KOPT-K1 (cell line): ENCODE measurements around the gene RBCK1.

Source experiments
- H3K27ac ChIP-seq: fragments of 200-600 bp; sonication (generic); 2 replicates; pipeline ENCODE4 v1.5.1; 2016; ENCODE audit warnings: antibody characterized with exemption, mild to moderate bottlenecking, low read depth, low read length; ENCODE audit not compliant: poor library complexity, severe bottlenecking
- H3K36me3 ChIP-seq: fragments of 200-600 bp; sonication (generic); 2 replicates; pipeline ENCODE4 v1.5.1; 2017; ENCODE audit warnings: antibody characterized with exemption, mild to moderate bottlenecking, low read length, moderate library complexity; ENCODE audit not compliant: insufficient read depth
- H3K9me3 ChIP-seq: fragments of 200-600 bp; sonication (generic); 2 replicates; pipeline ENCODE4 v1.5.1; 2017; ENCODE audit warnings: antibody characterized with exemption, low read length, mild to moderate bottlenecking; ENCODE audit not compliant: insufficient read depth, poor library complexity, severe bottlenecking

The RBCK1 gene

DNA sequence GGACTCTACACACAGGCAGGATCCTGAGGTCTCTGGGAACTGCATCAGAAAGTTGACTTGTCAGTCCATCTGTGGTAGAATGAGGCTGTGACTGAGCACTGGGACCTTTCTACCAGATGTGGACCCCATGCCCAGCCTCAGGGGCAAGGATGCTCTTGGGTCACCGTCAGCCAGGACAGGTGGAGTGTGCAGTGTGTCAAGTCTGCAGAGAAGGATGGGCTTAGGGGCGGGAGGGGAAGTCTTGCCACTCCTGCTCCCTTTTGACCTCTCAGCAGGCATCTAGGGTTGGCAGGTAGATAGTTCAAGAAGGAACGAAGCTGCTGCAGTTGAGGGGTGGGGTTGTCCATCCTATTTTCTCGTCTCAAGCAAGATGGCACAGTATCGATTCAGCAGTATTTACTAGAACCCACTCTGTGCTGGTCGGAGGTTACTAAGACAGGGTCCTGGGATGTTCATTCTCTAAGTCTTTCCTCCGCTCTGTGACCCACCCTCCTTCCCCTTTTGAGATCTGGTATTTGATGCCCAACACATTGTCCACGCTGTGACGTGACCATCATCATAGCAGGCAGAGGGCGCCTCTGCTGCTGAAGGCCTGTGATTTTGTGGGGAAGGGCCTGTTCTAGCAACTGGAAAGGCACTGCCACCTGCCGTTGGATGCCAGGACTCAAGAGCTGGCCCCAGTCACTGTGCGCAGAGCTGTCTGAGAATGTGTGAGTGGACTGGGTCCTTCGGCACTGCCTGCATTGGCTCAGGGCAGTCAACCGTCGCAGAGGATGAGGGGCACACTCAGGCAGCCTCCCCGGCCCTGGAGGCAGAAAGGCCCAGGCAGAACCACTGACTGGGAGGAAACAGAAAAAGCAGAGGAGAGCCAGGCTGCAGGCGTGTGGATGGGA lies 23.2 kb downstream of the RBCK1 start:
- Histone ChIP-seq H3K9me3 (no peaks in the 10 kb centered on the region), H3K27ac (no peak overlapping the region), H3K36me3 (peaks cover 98% of the 10 kb centered on the region)

DNA sequence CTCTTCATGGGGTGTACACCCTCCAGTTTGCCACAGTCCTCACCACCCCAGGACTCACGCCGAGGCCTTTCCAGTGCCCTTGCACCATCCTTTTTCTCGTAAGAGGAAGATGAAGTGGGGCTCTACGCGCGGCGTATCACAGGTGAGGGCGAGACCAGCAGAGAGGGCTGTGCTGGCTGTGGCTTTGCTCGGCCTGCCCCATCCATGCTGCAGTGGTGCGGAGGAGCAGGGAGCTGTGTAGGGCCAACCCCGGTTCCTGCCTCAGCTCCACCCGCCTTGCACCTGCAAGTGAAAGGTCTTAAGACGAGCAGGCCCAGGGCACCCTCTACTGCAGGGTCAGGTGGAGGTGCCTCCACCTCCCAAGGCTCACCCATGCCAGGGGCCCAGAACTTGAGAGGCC lies 24.1 kb downstream of the RBCK1 start:
- Histone ChIP-seq H3K36me3 (peaks cover 97% of the 10 kb centered on the region), H3K27ac (no peak overlapping the region), H3K9me3 (no peaks in the 10 kb centered on the region)

DNA sequence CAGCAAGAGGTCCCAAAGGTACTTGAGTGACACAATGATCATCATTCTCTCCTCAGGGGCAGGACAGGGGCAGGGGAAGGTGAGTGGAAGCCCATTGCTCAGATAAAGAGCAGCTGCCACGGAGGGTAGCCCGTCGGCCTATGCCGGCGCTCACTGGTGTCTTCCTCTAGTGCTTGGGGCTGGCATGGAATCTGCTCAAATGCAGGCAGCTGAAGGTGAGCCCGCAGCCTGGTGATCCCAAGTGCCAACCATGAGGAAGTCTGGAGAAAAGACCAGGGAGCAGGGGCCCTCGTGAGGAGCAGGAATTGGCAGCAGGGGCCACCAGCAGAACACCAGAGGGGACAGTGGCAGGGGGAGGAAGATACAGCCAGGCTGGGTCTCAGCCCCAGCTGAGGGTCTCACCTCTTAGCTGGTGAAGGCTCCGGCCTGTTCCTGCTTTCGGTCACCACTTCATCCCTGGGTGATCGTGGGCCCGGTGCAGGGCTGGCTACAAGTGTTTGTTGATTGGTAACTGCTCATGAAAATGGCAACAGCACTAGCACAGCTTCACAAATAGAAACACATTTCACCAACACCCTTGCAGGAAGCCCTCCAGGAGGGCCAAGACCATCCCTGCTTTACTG lies 24.7 kb downstream of the RBCK1 start:
- Histone ChIP-seq H3K36me3 (peaks cover 97% of the 10 kb centered on the region), H3K27ac (peak overlapping the region; percentile 33), H3K9me3 (no peaks in the 10 kb centered on the region)

DNA sequence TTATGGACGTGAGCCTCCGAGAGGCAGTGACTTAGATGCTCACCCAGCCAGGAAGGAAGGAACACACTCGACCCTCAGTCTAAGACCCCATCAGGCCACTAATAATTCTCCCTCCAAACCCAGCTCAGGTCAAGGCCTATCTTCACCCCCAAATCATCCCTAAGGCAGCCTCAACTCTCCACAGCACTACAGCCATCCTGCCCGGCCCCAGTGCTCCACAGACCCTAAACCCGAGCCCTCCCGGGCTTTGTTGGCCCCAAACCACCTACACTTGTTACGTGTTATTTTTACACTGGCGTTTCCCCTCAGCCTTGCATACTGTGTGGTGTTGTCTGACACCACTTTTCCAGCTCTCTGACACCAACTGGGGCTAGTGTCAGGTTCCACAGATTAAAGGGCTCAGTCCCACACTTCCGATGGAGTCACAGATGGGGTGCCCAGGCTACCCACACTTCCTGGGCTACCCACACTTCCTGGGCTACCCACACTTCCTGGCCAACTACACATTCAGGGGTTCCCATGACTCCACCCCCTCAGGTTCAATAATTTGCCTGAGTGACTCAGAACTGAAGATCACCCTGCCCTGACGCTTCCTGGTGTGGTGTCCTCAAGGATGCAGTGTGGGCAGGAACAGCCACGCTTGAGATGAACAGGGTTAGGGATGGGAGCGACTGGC lies 25.3 kb downstream of the RBCK1 start:
- Histone ChIP-seq H3K27ac (peak overlapping the region; percentile 33), H3K36me3 (peaks cover 95% of the 10 kb centered on the region), H3K9me3 (no peaks in the 10 kb centered on the region)

DNA sequence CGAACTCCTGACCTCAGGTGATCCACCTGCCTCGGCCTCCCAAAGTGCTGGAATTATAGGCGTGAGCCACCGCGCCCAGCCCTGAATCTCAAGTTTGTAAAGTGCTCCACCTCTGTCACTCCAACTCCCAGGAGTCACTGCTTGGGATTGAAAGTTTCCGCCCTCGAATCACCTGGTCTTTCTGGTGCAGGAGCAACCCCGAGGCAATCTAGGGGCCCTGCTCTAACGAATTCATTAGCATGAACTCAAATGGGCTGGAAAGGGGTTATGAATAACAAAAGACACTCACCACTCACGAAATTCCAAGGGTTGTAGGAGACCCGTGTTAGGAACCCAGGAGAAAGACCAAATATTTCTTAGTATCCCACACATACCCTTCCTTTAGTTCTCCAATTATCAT lies 26.1 kb downstream of the RBCK1 start:
- no peaks in the 10 kb centered on the region for H3K9me3 ChIP-seq
- peaks cover 87% of the 10 kb centered on the region for H3K36me3 ChIP-seq
- H3K27ac ChIP-seq: no peak overlapping the region

- Histone ChIP-seq H3K36me3 (peaks cover 87% of the 10 kb centered on the region), H3K27ac (no peak overlapping the region), H3K9me3 (no peaks in the 10 kb centered on the region)
Observed at GRCh38 chr20:434661-435419, 26.7 kb downstream of the RBCK1 start.

- H3K9me3 ChIP-seq: no peaks in the 10 kb centered on the region
- peaks cover 87% of the 10 kb centered on the region for H3K36me3 ChIP-seq
- H3K27ac ChIP-seq: no peak overlapping the region
Observed at GRCh38 chr20:435558-435957, 27.5 kb downstream of the RBCK1 start.

- no peaks in the 10 kb centered on the region for H3K9me3 ChIP-seq
- H3K36me3 ChIP-seq: peaks cover 87% of the 10 kb centered on the region
Observed at GRCh38 chr20:436476-436875, 28.4 kb downstream of the RBCK1 start.

GRCh38 chr20:437787-438486 lies 29.8 kb downstream of the RBCK1 start:
- H3K36me3 ChIP-seq: peaks cover 87% of the 10 kb centered on the region
- H3K27ac ChIP-seq: peak overlapping the region; percentile 63
- H3K9me3 ChIP-seq: no peaks in the 10 kb centered on the region

More at GRCh38 chr20:436476-436875, 28.4 kb downstream of the RBCK1 start:
- no peak overlapping the region for H3K27ac ChIP-seq

DNA sequence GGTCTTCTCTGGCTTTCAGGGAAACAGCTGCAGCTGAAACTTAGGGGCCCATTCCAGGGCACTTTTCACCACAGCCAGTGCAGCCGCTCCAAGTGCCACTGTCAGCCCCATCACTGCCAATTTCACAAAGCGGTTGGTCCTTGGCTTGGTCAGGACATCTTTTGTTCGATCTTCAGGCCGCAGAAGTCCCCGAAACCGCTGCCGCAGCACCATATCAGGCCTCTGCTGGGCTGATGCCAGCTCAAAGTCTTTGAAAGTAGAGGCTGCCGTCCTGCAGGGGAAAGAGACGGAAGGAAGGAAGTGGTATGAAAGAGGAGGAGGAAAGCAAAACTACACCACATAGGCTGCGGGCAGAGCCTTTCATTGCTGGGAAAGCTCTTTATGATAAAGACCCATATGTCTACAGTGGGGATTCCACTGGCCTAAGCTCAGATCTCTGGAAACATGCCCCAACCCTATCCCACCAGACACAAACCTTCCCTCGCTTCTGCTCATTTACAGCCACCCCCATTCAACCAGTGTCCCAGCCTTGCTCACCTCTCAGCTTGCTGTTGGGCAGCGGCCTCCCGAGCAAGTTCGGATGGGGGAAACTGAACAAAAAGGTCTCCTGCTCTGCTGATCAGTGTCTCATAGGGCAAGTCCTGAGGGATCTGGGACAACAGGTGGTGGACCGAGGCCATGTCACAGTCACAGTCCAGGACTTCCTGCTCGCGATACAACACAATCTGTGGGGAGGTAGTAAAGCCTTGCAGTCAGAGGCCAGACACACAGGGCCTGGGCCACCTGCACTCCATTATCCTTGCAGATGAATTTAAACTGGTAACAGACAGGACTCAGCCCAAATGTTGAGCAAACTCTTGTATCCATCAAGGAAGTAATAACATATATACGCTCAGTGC lies 30.7 kb downstream of the RBCK1 start:
- Histone ChIP-seq H3K27ac (peak overlapping the region; percentile 63), H3K9me3 (no peaks in the 10 kb centered on the region), H3K36me3 (peaks cover 87% of the 10 kb centered on the region)

- Histone ChIP-seq H3K27ac (no peak overlapping the region), H3K36me3 (peaks cover 89% of the 10 kb centered on the region)
Observed at GRCh38 chr20:440148-440547, 32.0 kb downstream of the RBCK1 start.

GRCh38 chr20:440636-441035 lies 32.5 kb downstream of the RBCK1 start:
- Histone ChIP-seq H3K27ac (no peak overlapping the region), H3K9me3 (no peaks in the 10 kb centered on the region), H3K36me3 (peaks cover 89% of the 10 kb centered on the region)

More at GRCh38 chr20:440148-440547, 32.0 kb downstream of the RBCK1 start:
- H3K9me3 ChIP-seq: no peaks in the 10 kb centered on the region

- peaks cover 89% of the 10 kb centered on the region for H3K36me3 ChIP-seq
- H3K9me3 ChIP-seq: no peaks in the 10 kb centered on the region
- H3K27ac ChIP-seq: no peak overlapping the region
Observed at GRCh38 chr20:443223-443775, 35.2 kb downstream of the RBCK1 start.
